ENCODE data around the gene B4GALNT4.
"Not testable (repeated sequence)": the region's sequence is repeated elsewhere in the genome, so short reads cannot be mapped to it uniquely, and the experiment has no call there.

The B4GALNT4 gene

GRCh38 chr11:394034-394857 is 24.9 kb downstream of the B4GALNT4 start, which contains the start of gene PKP3:
TSS of gene PKP3 (plus strand) at chr11:394209. CDS start at chr11:394293, 84 bp downstream.
- DNase-seq = no peak

- DNase-seq = no peak
Observed at GRCh38 chr11:394858-395655, 25.8 kb downstream of the B4GALNT4 start.

GRCh38 chr11:395866-396265 is 26.6 kb downstream of the B4GALNT4 start:
- no peak for DNase-seq

- DNase-seq = no peak
Observed at GRCh38 chr11:396511-396947, 27.2 kb downstream of the B4GALNT4 start.

GRCh38 chr11:396948-397548 is 27.7 kb downstream of the B4GALNT4 start:
- peak; percentile 64 for DNase-seq

DNA sequence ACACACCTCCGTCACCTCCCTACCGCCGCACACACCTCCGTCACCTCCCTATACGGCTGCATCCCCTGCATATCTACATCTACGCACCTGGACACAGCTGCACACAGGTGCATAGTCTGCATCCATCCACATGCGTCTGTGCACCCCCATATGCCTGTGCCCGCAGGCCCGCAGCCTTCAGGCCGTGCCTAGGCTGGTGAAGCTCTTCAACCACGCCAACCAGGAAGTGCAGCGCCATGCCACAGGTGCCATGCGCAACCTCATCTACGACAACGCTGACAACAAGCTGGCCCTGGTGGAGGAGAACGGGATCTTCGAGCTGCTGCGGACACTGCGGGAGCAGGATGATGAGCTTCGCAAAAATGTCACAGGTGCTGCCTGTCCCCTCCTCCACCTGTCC is 29.5 kb downstream of the B4GALNT4 start:
- DNase-seq = no peak

GRCh38 chr11:399731-400211 is 30.5 kb downstream of the B4GALNT4 start:
- DNase-seq = no peak

DNA sequence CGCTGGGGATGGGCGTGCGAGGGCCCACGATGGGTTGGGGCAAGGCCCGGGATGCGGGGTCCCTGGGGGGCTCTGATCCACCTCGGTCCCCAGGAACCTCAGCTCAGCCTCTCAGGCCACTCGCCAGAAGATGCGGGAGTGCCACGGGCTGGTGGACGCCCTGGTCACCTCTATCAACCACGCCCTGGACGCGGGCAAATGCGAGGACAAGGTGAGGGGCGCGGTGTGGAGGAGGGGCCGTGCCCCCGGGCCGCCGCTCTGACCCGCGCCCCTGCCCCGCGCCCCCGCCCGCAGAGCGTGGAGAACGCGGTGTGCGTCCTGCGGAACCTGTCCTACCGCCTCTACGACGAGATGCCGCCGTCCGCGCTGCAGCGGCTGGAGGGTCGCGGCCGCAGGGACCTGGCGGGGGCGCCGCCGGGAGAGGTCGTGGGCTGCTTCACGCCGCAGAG is 31.0 kb downstream of the B4GALNT4 start:
- DNase-seq = no peak

DNA sequence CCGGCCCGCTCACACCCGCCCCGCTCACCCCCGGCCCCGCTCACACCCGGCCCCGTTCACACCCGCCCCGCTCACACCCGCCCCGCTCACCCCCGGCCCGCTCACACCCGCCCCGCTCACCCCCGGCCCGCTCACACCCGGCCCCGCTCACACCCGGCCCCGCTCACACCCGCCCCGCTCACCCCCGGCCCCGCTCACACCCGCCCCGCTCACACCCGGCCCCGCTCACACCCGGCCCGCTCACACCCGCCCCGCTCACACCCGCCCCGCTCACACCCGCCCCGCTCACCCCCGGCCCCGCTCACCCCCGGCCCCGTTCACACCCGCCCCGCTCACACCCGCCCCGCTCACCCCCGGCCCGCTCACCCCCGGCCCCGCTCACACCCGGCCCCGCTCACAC is 31.9 kb downstream of the B4GALNT4 start:
- DNase-seq = not testable (repeated sequence)

DNA sequence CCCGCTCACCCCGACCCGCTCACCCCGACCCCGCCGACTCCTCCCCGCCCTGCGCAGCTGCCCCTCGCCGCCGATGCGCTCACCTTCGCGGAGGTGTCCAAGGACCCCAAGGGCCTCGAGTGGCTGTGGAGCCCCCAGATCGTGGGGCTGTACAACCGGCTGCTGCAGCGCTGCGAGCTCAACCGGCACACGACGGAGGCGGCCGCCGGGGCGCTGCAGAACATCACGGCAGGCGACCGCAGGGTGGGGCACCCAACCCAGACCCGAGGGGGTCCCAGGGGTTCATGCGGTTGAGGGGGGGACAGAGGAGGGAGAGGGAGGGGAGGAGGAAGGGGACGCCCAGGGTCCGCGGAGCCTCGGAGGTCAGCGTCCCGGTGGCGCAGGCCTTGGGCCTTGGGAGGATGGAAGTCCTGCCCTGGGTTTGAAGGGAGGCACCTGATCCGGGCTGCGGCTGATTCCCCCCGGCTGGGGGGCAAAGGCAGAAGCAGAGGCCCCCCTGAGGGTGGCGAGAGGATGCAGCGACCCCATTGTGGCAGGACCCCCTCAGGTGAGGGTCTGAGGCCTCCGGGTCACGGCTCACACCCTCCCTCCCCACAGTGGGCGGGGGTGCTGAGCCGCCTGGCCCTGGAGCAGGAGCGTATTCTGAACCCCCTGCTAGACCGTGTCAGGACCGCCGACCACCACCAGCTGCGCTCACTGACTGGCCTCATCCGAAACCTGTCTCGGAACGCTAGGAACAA is 33.9 kb downstream of the B4GALNT4 start:
- no peak for DNase-seq

GRCh38 chr11:403761-404431 is 34.6 kb downstream of the B4GALNT4 start:
- no peak for DNase-seq

DNA sequence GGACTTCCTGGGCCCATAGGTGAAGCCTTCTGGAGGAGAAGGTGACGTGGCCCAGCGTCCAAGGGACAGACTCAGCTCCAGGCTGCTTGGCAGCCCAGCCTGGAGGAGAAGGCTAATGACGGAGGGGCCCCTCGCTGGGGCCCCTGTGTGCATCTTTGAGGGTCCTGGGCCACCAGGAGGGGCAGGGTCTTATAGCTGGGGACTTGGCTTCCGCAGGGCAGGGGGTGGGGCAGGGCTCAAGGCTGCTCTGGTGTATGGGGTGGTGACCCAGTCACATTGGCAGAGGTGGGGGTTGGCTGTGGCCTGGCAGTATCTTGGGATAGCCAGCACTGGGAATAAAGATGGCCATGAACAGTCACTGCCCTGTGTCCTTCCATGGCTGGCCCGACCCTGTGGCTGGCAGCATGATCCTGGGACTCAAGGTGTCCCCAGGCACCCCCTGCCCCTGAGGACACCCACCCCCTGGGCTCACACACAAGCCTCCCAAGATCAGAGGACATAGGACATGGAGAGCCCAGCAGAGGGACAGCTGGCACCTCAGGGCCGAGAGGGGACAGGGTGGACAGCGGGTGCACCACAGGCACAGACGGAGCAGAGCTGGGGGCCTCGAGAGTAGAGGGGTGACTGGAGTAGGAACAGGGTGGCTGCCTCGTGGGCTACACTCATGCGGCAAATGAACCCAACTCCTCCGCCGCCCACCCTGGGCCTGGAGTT is 35.4 kb downstream of the B4GALNT4 start:
- DNase-seq = no peak

GRCh38 chr11:405323-405953 is 36.1 kb downstream of the B4GALNT4 start:
- DNase-seq = no peak

- no peak for DNase-seq
Observed at GRCh38 chr11:405954-406795, 36.9 kb downstream of the B4GALNT4 start.

GRCh38 chr11:406796-407650 is 37.7 kb downstream of the B4GALNT4 start:
- peak; percentile 91 for DNase-seq

GRCh38 chr11:407651-408123 is 38.4 kb downstream of the B4GALNT4 start:
- DNase-seq = no peak

DNA sequence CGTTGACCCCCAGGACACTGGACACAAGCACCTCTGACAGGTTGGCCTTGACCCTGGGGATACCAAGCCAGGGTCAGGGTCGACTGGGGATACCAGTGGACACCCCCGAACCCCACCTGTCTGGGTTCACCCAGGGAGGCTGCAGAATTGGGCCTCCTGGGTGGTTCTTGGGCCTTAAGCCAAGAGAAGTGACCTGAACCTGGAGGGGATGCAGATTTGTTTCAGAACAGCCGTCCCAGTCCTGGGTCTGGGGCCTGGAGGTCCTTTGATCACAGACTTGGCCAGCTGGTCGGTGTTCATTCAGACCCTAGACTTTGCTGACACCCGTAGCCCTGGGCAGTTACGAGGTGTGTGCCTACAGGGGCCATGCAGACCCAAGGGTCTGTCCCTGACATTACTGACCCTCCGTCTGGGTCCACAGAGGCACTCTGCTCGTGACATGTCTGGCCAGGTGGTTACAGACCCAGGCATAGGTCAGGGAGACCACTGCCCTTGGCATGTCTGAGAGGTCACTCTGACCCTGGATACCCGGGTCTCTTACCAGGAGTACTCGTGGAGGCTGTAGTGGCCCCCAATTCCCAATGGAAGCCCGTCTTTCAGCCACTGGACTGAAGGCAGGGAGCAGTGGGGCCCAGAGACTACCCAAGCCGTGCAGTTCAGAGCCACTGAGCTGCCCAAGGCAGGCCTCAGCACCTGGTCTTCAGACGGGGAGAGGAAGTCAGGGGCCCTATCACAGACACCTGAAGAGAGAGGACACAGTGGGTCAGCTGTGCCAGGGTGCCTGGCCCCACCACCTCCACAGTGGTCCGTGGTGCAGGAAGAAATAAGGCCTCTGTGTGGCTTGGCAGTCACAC is 39.1 kb downstream of the B4GALNT4 start:
- DNase-seq = no peak
